ENCODE measurements around the gene FGGY.

FGGY gene

DNA sequence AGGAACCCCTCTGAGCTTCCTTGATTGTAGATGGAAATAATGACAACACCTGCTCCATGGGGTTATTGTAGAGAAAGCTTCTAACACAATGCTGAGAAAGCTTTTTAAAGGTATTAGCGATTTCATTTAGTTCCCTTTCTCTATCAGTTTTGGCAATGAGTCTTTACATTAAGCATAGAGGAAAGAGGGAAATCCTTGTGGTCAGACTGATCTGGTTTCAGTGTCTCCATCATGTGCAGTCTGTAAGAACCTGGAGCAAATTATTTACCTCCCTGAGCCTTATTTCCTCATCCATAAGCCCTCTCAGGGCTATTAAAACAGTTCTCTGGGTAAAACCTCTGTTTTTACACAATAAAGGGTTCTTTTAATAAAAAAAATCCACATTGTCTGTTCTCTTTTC, 87.5 kb downstream of the FGGY start:
- DNase-seq (ENCODE audit: low read depth) = no peak

DNA sequence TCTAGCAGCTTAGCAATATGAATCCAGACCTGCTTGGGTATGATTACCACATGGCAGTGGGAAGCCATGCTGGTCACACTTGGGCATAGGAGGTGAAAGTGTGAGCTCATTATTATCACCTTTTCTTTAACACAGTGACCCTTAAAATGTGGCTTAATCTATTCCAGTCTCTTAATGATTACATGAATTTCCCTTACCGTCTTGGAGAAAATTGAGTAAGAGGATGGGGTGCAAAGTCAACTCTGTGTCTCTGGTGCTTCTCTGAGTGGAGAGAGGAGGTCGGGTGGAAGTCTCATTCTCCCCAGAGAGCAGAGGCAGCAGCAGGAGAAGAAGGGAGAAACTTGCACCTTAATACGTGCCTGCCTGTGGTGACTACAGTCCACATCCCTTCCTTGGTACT, 91.3 kb downstream of the FGGY start:
- DNase-seq (ENCODE audit: low read depth) = no peak

DNA sequence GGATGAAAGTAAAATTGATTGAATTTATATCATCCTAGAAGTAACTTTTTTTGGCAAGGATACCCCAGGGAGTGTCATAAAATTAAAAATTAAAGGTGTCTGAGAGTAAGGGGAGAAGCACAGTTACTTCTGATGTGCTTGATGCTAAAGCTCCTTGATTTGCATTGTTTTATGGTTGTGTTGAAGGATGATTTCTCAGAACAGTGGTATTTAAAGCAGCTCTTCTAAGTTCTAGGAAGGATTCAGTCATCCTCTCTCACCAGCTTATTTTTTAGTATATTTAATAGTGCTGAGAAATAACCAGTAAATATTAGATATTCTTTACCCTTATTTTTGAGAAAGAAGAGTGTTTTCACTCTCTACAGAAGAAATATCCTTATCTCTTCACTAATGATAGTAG, 93.0 kb downstream of the FGGY start:
- no peak for DNase-seq (ENCODE audit: low read depth)

DNA sequence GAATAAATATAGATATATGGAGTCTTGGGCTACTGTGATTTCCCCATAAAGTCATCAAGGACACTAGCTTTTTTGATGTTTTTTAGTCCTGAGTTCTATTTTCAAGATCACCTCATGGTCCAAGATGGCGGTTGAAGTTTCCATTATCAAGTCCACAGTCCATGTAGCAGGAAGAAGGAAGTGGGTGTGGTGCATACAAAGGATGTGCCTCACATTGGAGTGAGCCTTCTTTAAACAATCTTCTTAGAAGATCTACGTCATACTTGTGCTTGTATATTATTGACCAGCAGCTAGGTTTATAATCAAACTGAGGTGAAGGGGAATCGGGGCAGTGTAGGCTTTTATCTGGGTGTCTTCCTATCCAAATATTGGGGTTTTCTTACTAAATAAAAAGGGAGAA, 93.4 kb downstream of the FGGY start:
- DNase-seq (ENCODE audit: low read depth) = no peak

DNA sequence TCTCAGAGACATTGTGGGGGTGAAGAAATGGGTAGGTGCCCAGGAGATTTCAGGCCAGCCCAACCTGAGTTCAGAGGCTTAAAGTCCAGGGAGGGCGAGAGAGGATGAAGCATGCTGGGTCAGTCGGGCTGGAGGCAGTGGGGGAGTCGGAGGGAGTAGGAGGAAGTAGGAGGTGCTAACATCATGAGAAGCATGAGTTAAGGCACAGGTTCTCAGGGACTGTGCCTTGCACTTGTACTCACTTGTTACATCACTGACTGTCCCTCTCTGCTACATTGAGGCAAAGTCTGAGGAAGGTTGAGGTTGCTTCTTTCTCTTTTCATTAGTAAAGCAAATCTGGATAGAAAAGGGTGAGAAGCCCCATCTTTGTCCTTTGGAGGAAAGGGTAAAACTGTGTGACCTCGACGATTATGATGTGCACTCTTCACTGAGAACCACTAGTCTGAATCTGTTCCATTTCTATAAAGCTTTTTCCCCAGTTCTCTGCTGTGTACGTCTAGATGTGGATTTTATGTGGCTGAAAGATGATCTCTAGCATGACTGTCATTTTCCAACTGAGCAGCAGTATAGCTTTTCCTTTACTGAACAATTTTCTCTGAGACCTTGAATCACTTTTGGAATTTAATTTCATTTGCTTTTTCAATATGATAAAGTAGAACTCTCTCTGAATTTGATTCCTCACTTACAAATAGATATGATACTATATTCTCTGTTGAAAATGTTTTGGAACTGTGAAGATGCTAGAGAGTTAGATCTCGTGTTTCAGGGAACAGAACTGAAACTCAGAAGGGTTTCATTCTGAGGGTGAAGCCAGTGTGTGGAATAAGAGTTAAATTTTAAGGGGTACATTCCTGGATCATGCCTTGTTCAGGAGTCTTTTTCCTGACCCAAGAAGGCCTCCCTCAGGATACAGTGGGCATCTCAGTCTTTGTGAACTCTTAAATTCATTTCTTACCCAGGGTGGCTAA, 94.6 kb downstream of the FGGY start:
- no peak for DNase-seq (ENCODE audit: low read depth)

DNA sequence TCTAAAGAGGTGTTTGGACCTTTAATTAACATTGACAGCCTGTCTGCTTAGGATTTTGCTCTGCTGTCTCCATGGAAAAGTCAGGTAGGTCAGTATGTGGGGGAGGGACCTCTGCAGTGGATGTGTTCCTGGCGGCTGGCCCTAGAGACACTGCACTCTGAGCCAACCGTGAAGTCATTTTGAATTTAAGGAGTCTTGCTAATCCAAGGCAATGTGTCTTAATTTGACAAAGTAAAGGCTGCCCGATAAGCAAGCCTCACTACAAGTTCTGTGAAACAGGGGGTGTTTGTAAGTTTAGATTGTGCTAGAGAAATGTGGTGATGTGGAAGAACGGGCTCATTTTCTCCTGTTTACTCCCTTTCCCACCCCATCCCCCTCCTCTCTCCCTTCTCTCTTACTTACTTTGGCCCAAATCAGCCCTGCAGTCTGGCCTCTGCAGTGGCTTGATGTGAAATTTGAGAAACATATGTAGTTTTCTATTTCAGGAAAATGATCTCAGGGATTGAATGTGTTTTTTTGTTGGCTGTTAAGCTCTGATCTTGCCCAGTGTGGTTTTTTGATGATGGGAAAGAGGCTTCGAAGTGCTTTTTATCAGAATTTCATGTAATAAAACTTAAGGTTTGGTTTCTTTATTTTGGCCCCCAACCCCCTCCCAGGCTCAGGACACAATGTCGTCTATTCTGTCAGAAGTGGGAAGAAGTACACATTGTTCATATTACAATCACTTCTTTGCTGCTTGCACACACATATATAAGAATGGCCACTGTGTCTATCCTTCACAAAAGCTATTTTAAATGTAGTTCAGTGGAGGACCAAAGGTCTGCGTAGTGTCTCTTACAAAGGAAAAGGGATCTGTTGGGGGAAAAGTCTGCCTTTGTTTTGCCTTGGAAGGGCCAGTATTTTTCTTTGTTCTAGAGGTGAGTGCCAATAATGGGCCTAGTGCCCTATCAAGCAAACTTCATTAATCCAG, 96.6 kb downstream of the FGGY start:
- DNase-seq (ENCODE audit: low read depth) = no peak

DNA sequence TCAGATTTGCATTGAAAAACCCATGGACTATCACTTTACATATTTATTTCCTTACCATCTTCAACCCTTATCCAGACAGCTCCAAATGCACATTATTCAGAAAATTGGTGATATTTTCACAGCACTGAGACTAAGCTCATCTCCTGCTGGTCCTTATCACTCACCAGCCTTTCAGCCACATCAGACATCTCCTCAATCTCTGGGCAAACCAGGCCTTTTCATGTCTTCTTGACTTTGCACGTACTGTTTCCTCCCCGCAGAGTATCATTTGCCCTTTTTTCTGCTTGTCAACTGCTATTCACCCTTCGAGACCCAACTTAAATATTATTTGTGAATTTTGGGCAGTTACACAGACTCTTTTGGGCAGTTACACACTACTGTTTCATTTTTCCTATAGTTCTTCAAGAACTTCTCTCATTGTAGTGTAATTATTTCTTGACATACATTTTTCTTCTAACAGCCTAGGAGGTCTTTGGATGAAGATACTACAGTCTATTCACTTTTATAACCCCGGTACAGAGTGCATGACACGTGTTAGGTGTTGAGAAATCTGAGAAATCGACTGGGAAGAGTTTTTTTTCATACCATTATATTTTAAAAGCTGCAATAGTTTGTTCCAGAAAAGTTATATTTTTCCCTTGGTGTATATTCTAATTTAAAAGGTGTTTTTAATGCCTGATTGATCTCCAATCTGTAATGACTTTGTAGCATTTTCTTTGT, 98.0 kb downstream of the FGGY start:
- no peak for DNase-seq (ENCODE audit: low read depth)

DNA sequence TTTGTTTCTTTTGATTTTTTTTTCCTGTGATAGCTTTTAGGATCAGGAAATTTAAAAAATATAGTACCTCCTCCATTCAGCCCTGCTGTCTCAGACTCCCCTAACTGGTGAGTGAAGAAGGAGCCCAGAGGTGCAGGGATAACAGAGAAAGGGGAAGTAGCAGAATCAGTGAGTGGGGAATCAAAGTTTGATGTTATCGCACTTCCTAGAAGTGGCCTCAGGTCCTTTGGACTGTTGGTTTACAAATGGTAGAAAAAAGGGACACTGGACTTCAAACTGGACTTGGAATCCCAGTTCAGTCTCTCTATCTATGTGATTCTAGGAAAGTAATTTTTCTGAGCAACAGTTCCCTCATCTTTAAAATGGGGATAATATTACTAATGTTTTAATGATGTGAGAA, 99.5 kb downstream of the FGGY start:
- no peak for DNase-seq (ENCODE audit: low read depth)

DNA sequence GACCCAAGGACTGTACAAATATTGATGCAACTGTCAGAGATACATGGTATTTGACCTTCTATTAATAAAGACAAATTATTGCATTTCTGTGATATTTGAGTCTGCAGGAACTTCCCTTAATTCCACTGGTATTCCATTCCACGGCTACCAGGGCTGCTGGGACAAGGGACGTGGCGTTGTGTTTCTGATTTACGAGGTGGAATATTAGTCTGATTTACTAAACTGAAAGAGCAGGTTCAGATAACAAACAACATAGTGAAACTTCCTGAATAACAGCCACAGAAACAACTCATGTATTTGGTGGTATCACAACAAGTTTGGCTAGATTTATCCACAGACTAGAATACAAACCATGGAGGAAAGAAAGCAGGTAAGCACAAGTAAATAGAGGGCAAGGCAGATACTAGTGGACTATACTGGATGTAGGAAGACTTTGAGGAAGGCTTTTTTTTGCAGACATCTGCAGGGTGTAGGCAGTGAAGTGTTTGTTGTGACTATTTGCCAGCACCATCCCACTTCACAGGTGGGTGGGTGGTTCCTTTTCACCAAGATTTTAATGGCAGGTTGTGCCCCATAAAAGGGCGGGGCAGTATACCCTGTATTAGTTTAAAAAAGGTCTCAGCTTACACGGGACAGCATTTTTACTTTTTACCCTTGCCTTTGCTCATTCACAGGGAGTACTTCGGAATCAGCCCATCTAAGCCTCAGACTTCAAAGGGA, 100.4 kb downstream of the FGGY start:
- no peak for DNase-seq (ENCODE audit: low read depth)

DNA sequence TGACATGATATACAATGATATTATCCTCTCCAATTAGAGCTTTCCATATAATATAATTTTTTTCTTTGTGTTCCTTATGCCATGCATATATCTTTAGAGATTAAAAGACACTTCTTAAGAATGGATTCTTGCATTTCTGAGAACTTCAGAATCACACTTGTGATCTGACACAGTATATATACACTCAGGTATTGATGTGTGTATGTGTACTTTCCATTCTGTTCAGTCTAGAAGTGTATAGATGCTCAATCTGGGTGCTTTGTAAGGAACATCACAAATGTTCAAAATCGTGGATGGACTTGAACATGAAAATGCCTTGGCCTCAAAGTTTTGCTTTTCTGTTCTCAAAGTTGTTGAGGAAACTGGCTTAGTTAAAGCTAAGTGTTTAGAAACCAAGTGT, 102.7 kb downstream of the FGGY start:
- DNase-seq (ENCODE audit: low read depth) = no peak

DNA sequence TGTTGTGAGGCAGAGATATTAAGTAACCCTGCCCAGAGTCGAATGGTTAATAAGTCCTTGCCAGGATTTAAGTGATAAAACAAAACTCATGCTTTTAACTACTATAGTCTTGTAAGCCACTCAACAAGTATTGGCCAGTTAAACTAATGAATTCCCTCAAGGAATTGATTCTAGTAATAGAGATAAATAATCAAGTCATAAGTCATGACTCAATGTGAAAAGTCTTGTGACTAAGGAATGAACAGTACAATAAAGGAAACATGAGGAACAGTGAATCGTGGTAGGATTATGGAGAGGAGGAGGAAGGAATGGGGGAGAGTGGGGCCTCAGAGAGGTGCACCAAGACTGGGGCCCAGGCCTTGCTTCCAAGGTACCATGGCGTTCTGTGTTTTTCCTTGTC, 104.7 kb downstream of the FGGY start:
- DNase-seq (ENCODE audit: low read depth) = no peak

DNA sequence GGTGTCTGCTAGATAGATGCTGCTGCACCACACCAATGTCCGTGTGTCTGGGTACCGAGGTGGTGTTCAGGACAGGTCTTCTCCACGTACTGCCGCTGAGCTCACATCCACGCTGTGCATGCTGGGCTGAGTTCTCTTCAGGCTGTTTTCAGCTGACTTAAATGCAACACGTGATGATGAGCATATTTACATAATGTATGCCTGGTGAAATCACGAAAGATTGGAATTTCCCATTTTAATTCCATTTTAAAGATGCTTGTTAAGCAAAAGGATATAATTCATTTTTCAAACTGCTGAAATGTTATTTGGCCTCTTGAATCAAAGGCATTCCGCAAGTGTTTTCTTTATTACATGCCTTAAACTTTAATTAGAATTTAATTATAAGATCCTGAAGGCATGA, 107.9 kb downstream of the FGGY start:
- DNase-seq (ENCODE audit: low read depth) = no peak

DNA sequence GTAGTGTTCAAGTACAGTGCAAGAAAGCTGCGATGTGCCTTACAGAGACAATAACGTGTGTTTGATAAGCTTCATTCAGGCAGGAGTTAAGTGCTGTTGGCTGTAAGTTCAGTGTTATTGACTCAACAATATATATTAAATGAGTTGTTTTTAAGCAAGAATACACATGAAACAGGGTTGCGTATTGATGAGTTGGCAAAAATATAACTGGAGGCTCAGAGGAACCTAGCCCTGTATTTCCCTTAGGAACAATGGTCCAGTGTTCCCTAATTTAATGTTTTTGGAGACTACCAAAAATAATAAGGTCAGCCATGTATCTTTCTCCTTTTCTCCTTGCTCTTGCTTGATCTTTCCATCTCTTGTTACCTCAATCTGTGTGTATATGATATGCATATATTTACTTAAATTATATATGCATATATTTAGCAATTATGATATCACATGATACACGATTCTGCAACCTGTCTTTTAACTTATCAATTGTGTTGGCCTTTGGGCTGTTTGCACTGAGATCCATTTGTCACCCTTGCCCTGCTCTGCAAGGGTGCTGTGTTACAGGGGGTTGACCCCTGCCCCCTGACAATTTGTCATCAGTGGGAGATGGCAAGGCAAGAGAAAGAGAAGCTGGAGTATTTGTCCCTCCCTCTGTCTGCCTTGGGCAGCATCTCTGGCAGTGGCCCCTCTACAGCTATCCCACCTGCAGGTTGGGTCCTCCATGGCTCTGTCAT, 109.7 kb downstream of the FGGY start:
- DNase-seq (ENCODE audit: low read depth) = no peak

DNA sequence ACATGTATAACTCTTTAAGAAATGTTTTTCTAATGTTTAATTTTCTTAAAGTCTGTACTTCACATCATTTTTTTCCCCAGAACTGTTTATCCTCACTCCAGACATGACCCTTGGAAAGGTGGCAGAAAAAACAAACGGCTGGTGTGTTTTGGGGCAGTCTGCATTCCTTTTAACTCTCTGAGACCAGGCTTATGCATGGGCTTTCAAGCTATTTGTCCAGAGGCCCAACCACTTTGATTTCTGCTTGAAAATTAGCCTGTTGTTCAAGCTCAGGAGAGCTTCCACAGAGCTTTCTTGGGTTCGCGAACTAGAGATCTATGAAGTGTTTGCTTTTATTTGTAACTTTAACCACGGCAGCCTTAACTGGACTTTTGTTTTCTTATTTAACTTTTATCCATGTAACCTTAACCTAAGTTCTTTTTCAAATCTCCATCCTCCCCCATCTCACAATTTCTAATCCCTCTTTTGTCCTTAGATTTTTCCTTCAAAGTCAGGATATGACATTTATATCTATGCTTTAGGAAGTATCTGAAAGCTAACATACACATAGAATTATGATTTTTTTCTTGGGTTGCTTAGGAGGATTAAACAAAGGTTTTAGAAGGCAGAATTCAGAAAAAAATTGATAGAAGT, 111.8 kb downstream of the FGGY start:
- no peak for DNase-seq (ENCODE audit: low read depth)

DNA sequence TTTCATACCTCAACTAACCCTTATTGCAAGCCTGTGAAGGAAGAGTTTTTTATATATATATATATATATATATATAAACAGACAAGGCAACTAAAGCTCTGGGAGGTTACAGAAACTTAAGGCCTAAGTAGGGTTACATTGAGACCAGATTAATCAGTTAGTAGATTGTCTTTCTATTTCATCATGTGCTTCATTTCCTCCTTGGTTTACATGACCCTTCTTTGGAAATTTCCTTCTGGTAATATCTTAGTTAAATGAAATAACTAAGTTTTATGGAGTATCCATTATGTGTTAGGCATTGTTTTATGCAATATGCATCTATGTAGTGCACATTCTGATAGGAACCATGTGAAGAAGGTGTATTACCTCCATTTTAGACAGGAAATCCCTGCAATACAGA, 112.7 kb downstream of the FGGY start:
- no peak for DNase-seq (ENCODE audit: low read depth)

DNA sequence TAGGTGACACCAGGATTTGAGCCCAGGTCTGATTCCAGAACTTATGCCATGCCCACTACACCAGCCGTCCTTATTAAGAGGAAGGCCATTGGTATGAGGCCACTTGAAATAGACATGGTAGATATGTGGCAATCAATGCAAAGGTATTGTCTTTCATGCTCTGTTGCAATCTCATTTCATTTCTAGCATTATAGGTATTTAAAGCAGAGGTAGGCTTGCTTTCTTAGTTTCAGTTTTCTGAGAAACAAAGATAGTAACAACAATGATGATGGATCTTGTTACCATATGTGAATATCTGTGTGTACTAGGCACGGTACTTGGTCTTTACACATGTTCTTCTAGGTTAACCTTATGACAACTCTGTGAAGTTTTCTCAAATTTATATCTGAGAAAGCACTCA, 113.1 kb downstream of the FGGY start:
- DNase-seq (ENCODE audit: low read depth) = no peak

DNA sequence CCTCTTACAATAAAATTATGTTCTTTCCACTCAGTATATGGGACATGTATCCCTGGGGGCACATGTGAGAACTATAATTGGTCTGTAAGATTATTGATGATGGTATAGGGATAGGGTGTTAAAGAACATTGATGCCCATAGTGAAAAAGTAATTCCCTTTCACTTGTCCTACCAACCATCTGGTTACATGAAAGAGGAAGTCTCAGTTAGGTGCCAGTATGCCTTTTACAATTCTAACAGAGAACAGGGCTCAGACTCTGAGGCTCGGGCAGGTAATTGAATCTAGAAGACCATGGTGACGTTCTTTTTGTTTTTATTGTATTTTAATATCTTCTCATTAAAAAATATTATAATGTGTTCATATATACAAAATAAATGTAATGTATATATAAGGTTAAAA, 113.6 kb downstream of the FGGY start:
- no peak for DNase-seq (ENCODE audit: low read depth)

DNA sequence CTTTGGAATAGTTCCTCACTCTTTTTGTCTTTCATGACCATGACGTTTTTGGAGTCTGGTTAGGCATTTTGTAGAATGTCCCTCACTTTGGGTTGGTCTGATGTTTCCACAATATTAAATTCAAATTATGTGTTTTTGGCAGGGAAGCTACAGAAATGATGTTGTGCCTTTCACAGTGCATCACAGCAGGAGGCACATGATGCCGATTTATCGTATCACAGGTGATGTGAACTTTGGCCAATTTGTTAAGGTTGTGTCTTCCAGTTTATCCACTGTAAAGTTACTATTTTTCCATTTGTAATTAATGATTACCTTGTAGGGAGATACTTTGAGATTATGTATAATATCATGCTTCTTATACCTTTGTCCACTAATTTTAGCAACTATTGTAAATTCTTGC, 114.3 kb downstream of the FGGY start:
- no peak for DNase-seq (ENCODE audit: low read depth)

DNA sequence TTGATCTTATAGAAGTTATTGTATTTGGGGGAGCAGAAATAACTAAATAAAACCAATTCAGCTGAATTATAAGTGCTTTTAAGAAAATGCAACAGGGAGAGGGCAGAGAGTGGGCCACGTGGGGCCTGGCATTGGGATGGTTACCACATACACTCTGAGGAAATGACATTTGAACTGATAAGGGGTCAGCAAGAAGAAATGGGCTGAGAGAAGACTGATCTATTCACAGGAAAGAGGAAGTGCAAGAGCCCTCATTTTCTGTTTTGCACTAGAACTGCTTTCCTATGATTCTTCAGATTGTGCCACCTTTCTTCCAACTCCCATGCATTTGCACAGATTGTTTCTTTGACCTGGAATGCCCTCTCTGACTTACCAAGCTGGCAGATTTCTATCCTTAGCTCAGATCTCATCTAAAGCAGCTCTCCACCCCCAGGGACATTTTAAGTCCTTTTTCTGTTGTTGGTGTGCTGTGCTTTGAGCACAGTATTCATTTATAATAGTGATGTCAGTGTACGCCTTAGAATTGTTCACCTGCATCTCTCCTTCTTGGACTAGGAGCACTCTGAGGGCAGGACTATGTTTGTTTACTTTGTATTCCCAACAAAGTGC, 115.9 kb downstream of the FGGY start:
- no peak for DNase-seq (ENCODE audit: low read depth)

DNA sequence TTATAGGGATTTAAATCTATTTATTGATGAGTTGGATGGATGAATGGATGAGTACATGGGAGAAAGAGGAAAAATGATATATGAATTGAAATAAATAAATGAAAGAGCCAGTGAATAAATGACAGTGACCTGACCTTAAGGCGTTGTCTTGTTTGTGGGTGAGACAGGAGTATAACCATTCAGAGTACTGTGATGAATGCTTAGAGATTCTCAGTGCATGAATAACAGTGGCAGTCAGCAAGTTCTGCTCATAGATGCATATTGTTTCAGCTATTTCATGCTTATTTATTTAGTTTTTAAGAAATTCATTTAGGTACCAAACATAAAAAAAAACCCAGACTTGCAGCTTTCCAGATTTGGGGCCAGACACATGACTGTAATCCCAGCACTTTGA, 116.4 kb downstream of the FGGY start:
- no peak for DNase-seq (ENCODE audit: low read depth)
